GM12878 (cell line): ENCODE results near the gene SESN1. TPM values are rescaled to one million over a fixed set of nuclear protein-coding genes. Genes with fewer than 3 reads are reported as not detected.

Source experiments
- ATAC-seq: fragments of 200-7000 bp; cut with Tn5 transposase; 3 replicates; pipeline ENCODE4 v1.9.1; 2020; ENCODE audit warnings: mild to moderate bottlenecking, moderate library complexity
- BruUV-seq: library from RNA; stranded (reverse); fragments of 400-500 nt; replicated peaks from 2 replicates; lab custom pipeline; 2021; lab: Mats Ljungman, UMichigan
- CTCF ChIA-PET: fragments of 300-600 bp; sonication (Branson Sonifier 250); formaldehyde crosslinking; extraction: SDS; loops from one replicate; lab custom pipeline; 2021; ENCODE audit warnings: inconsistent platforms; lab: Yijun Ruan, JAX
- POLR2A ChIA-PET: fragments of 350-600 bp; formaldehyde crosslinking; extraction: SDS; loops from one replicate; lab custom pipeline; 2021; ENCODE audit warnings: inconsistent platforms; lab: Charles Lee
- RAD21 ChIA-PET: fragments of 300-600 bp; sonication (Branson Sonifier 250); formaldehyde crosslinking; loops from one replicate; lab custom pipeline; 2023; ENCODE audit warnings: antibody characterized with exemption; ENCODE audit not compliant: unreplicated experiment; lab: Charles Lee
- SMC1A ChIA-PET: fragments of 300-600 bp; sonication (Branson Sonifier 250); formaldehyde crosslinking; loops from one replicate; lab custom pipeline; 2023; ENCODE audit not compliant: unreplicated experiment, uncharacterized antibody; lab: Charles Lee
- DNase-seq: peaks from one replicate; pipeline ENCODE4 v3.0.0-alpha.2; 2011; ENCODE audit warnings: low read depth, low spot score
- FAIRE-seq: peaks from 3 replicates; lab custom pipeline; 2011; peaks lifted over from hg19 to GRCh38; lab: Jason Lieb, UNC
- H2AFZ ChIP-seq: 2 replicates; pipeline ENCODE4 v1.6.0; 2011; ENCODE audit warnings: low read depth, low read length, control low read depth; ENCODE audit not compliant: control insufficient read depth
- H3K27ac ChIP-seq: 2 replicates; pipeline ENCODE4 v1.5.1; 2011; ENCODE audit warnings: control low read depth; ENCODE audit not compliant: control insufficient read depth, insufficient read depth
- H3K27me3 ChIP-seq, 2 experiments: replicated peaks in 1 of 2; 2 replicates each; pipeline versions ENCODE4 v1.6.0 to v1.6.1; 2011; ENCODE audit warnings: low read length in 1 of 2; ENCODE audit not compliant: control insufficient read depth in 2 of 2, insufficient read depth in 2 of 2
- H3K36me3 ChIP-seq, 2 experiments: 2 replicates each; pipeline ENCODE4 v1.5.1; 2011; ENCODE audit warnings: low read length in 1 of 2; ENCODE audit not compliant: control insufficient read depth in 2 of 2, insufficient read depth in 2 of 2
- H3K4me1 ChIP-seq: 2 replicates; pipeline ENCODE4 v1.6.1; 2011; ENCODE audit warnings: mild to moderate bottlenecking, low read length, moderate library complexity, mixed read lengths; ENCODE audit not compliant: control insufficient read depth, insufficient read depth
- H3K4me2 ChIP-seq: 2 replicates; pipeline ENCODE4 v1.6.0; 2011; ENCODE audit warnings: control low read depth; ENCODE audit not compliant: control insufficient read depth, insufficient read depth
- H3K4me3 ChIP-seq: fragments of 200-600 bp; sonication (generic); 2 replicates; pipeline ENCODE4 v1.5.1; 2016
- H3K79me2 ChIP-seq: 2 replicates; pipeline ENCODE4 v1.6.0; 2011; ENCODE audit warnings: low read length; ENCODE audit not compliant: control insufficient read depth, insufficient read depth
- H3K9ac ChIP-seq: 2 replicates; pipeline ENCODE4 v1.8.0; 2011; ENCODE audit warnings: low read length, control low read depth, mixed read lengths; ENCODE audit not compliant: control insufficient read depth, insufficient read depth
- H3K9me3 ChIP-seq: replicated peaks from 3 replicates; pipeline ENCODE4 v1.5.1; 2011; ENCODE audit warnings: mild to moderate bottlenecking, low read length; ENCODE audit not compliant: control insufficient read depth, insufficient read depth
- H4K20me1 ChIP-seq: 2 replicates; pipeline ENCODE4 v1.6.0; 2011; ENCODE audit not compliant: control insufficient read depth, insufficient read depth
- KLF5 ChIP-seq: fragments of 450-650 bp; IDR thresholded peaks from 2 replicates; pipeline ENCODE4 v1.6.1; 2014; ENCODE audit warnings: mild to moderate bottlenecking; ENCODE audit not compliant: partially characterized antibody
- MTA3 ChIP-seq: IDR thresholded peaks from 2 replicates; pipeline ENCODE4 v1.6.1; 2012; ENCODE audit warnings: low read length, inconsistent platforms, borderline replicate concordance
- SP1 ChIP-seq: IDR thresholded peaks from one replicate; pipeline ENCODE4 v1.6.1; 2011; ENCODE audit warnings: low read depth, low read length
- ZNF622 ChIP-seq: fragments of 450-650 bp; IDR thresholded peaks from 2 replicates; pipeline ENCODE4 v1.6.1; 2017; ENCODE audit warnings: mild to moderate bottlenecking, inconsistent platforms
- WGBS: methylation state at CpG from one replicate; pipeline ENCODE4 v1.1.6; 2016; ENCODE audit warnings: low lambda C conversion rate; ENCODE audit not compliant: insufficient replicate concordance, insufficient coverage; ENCODE audit errors: missing lambda C conversion rate; 5-methylcytosine and 5-hydroxymethylcytosine counted together
- in situ Hi-C: fragments of 300-500 bp; cut with MboI; formaldehyde crosslinking; loops from 9 replicates; pipeline ENCODE4 v1.14.3; 2018; ENCODE audit warnings: mixed read lengths
- intact Hi-C: fragments of 100-400 bp; cut with micrococcal nuclease; formaldehyde crosslinking; loops from one replicate; pipeline ENCODE4 v1.14.2; 2022; ENCODE audit not compliant: unreplicated experiment
- polyA plus RNA-seq, 11 experiments: library from polyadenylated mRNA; depleted of rRNA in 4 of 11; unstranded in 6 of 11; stranded (reverse) in 5 of 11; fragments of >200 nt; fragmentation: Nextera tagmentation in 4 of 11; fragmentation: Illumina TruSeq in 1 of 11; extraction: Ambion mirVana in 4 of 11; extraction: Trizol in 1 of 11; gene quantifications; 1 replicate in 1 of 11; 2 replicates in 10 of 11; pipeline versions ENCODE4 v1.2.1 to v1.2.3, GENCODE V29; 2011 to 2016; ENCODE audit warnings: inconsistent platforms in 2 of 11, missing spikeins in 2 of 11, low read depth in 1 of 11
- total RNA-seq, 4 experiments: library from RNA; depleted of rRNA in 3 of 4; stranded (reverse); fragments of >200 nt in 3 of 4; fragmentation: Illumina TruSeq in 1 of 4; extraction: Trizol in 1 of 4; gene quantifications; 2 replicates each; pipeline versions ENCODE4 v1.2.1 to v1.2.3, GENCODE V29; 2013 to 2021

The SESN1 gene
- total and polyA plus RNA-seq, 10 of the 15 experiments (the other 5 are each of a cell fraction or from before 2014, with no cell fraction given), result 1.3 to 13.0 (median 3.3) TPM

GRCh38 chr6:109027964-109028363 is 66.7 kb downstream of the SESN1 start:
- Histone ChIP-seq H3K4me2 (no peak overlapping the region), H3K9me3 (no peaks in the 10 kb centered on the region), H3K9ac (no peak overlapping the region), H3K27ac (no peak overlapping the region), H3K4me1 (no peaks in the 10 kb centered on the region), H3K79me2 (no peaks in the 10 kb centered on the region), H3K36me3 (no peaks in the 10 kb centered on the region), H2AFZ (no peak overlapping the region), H3K4me3 (no peak overlapping the region), H3K27me3 (peaks cover 0 to 5% of the 10 kb centered on the region in 2 experiments; a peak in 1 of 4 replicates), H4K20me1 (no peaks in the 10 kb centered on the region; the same call in 1 of the 2 replicates)
- FAIRE-seq (no peak), DNase-seq (no peak), ATAC-seq (no peak)
- TF ChIP-seq ZNF622 (no peak), SP1 (no peak), MTA3 (no peak)
- no TSS peak for BruUV-seq
- ChIA-PET SMC1A (no interaction called here), POLR2A (no interaction called here), RAD21 (no interaction called here), CTCF (no interaction called here)
- in situ Hi-C loops, result no loop called here
- intact Hi-C loops, result no loop called here

GRCh38 chr6:109025639-109026038 is 69.0 kb downstream of the SESN1 start:
- DNase-seq (no peak), ATAC-seq (no peak), FAIRE-seq (no peak)
- H3K27me3 ChIP-seq, result peaks cover 0 to 5% of the 10 kb centered on the region in 2 experiments; a peak in 1 of 4 replicates
- intact Hi-C loops (no loop called here), in situ Hi-C loops (no loop called here)
- no peak overlapping the region for H3K27ac ChIP-seq
- POLR2A ChIA-PET, result no interaction called here
- 82% methylated on average over 1 of the region's 1 CpG for WGBS
- no peaks in the 10 kb centered on the region for H3K36me3 ChIP-seq
- no peaks in the 10 kb centered on the region for H3K9me3 ChIP-seq
- CTCF ChIA-PET, result interaction anchor here (0.9 kb wide), 1 partner anchor 14 kb away, joined by 3 read pairs; no protein-coding TSS in a partner anchor
- H4K20me1 ChIP-seq, result no peaks in the 10 kb centered on the region; the same call in 1 of the 2 replicates
- no peaks in the 10 kb centered on the region for H3K79me2 ChIP-seq
- no peak overlapping the region for H3K9ac ChIP-seq
- BruUV-seq, result no TSS peak
- H3K4me3 ChIP-seq, result no peak overlapping the region
- RAD21 ChIA-PET, result no interaction called here
- SMC1A ChIA-PET, result interaction anchor here (0.8 kb wide), 1 partner anchor 33 kb away, joined by 3 read pairs; no protein-coding TSS in a partner anchor
- H3K4me2 ChIP-seq, result no peak overlapping the region
- no peaks in the 10 kb centered on the region for H3K4me1 ChIP-seq
- H2AFZ ChIP-seq, result no peak overlapping the region
- TF ChIP-seq KLF5, result no peak
